Endothelial cell of umbilical vein (primary cell): Measurements from ENCODE around the gene TMEM135.

Experiments used
- CTCF ChIP-seq, 2 donors: IDR thresholded peaks; 1 replicate in 1 of 2; 2 replicates in 1 of 2; pipeline ENCODE4 v1.5.1; 2011; ENCODE audit warnings: low read length in 2 of 2, mild to moderate bottlenecking in 2 of 2, moderate library complexity in 2 of 2, control low read depth in 1 of 2, inconsistent platforms in 1 of 2, low read depth in 1 of 2; ENCODE audit not compliant: insufficient read depth in 1 of 2; ENCODE audit errors: extremely low read depth in 1 of 2
- TF ChIP-seq, protein P1 (sequence below): IDR thresholded peaks from 2 replicates; pipeline ENCODE4 v1.6.1; 2011; ENCODE audit not compliant: insufficient read depth, insufficient read length

DNA sequence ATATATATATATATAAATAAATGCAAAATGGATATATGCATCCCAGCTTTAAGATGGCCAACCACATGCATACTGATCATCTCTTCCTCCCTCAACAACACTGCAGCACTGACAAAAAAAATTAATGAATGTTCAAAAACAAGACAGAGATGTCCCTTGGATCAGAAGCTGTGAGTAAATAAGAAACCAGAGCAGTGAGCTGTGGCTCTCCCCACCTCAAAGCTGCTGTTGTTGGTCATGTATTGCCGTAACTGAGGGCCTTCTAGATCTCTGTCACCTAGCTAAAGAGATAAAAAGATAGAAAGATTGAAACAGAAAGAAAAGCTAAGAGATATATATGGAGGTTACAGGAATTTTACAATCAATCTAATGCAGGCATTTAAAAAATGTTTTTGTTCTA lies 15.5 kb upstream of the TMEM135 start:
- no peak for TF ChIP-seq CTCF (IDR thresholded peaks at IDR 0.05; ENCODE audit: extremely low read depth in 1 of 2, insufficient read depth in 1 of 2, low read depth in 1 of 2, low read length in 2 of 2)
- TF ChIP-seq, protein P1, sequence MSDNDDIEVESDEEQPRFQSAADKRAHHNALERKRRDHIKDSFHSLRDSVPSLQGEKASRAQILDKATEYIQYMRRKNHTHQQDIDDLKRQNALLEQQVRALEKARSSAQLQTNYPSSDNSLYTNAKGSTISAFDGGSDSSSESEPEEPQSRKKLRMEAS: no peak
